RKO (cell line): Measurements from ENCODE around the gene ATG16L1.

Experiments used
- DNase-seq: peaks from one replicate; pipeline ENCODE4 v3.0.0-alpha.2; 2016; ENCODE audit warnings: low spot score

ATG16L1 gene

DNA sequence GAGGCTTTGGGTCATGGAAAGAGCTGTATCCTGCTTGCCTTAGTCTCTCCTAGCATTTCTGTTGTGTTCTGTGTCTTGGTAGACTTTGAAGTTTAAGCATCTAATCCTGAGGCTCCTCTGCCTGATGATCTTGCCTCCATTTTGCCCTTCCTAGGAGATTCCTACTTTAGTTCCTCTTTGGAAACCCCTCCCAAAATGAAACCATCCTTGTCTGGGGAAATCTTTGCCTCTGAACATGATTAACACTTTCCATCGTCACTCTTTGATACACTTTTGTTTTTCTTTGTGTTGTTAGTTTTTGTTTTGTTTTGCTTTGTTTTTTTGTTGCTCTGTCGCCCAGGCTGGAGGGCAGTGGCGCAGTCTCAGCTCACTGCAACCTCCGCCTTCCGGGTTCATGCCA is 9.2 kb downstream of the ATG16L1 start:
- DNase-seq: no peak

DNA sequence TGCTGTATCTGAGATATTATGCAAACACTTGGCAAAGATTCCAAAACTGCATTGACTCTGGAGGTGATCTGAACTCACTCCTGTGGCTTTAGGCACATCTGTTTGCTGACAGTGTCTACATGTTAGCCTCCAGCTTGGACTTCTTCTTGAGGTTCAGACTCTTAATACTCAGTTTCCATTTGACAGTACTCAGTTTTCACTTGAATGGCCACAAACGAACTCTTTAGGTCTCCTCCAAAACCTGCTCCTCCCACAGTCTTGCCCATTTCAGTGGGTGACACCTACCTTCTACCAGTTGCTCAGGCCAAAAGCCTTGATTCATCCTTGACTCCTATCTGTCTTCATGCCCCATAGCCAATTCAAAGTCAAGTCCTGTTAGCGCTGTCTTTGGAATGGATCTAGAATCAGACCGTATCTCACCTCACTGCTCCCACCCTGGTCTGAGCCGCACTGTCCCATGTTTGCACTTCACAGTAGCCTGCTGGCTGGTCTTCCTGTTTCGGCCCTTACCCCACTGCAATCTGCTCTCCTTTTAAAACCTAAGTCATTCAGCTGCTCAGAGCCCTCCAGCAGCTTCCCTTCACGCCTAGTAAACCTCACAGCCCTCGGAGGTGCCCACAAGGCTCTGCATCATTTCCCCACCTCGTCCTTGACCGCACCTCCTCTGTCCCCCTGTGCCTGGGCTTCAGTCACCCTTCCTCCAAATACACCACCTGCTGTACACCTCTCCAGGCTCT is 10.5 kb downstream of the ATG16L1 start:
- no peak for DNase-seq

DNA sequence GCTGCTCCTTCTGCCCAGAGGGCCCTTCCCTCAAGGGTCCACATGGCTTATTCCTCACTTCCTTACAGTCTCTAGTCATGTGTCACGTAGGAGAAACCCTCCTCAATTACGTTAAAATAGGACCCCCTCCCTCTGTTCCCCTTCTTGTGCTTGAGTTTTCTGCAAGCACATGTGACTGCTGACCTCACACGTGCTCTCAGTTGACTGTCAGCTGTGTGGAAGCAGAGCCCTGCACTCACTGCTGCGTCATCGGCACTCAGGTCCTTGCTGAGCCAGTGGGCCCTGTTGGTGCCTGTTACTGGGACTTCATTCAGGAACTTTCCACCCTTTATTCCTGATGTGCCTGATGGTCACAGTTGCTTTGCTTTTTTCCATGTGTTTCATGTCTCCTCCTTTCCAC is 11.1 kb downstream of the ATG16L1 start:
- DNase-seq: no peak

DNA sequence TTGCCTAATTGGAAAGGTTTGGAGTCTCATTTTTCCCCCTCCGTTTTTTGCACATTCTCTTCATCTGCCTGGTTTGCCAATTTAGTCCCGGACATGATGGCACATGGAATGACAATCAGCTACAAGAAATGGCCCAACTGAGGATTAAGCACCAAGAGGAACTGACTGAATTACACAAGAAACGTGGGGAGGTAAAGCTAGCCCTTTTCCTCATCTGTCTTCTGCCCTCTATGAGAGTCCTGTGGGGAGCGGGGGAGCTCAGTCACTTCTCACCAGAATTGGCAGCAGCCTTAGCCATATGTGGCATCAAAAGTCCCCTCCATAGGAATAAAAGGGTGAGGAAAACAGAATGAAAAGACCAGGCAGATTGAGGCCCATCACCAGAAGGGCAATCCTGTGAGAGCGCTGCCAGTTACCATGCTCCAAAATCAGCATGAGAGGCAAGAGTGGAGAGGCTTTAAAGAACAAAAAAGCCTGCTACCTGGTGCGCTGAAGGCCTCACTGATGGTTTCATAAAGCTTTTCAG is 11.6 kb downstream of the ATG16L1 start:
- no peak for DNase-seq

DNA sequence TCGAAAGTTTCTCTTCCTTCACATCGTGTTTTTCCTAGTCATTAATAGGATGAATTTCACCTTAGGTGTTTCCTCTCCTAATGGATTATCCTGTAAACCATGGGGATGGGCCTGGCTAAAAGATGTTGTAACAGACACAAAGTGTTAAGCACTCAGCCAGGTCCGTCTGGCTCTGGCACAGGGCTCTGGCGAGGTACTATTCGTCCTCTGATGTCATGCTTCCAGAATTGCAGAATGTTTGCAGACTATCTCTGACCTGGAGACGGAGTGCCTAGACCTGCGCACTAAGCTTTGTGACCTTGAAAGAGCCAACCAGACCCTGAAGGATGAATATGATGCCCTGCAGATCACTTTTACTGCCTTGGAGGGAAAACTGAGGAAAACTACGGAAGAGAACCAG is 13.2 kb downstream of the ATG16L1 start:
- DNase-seq: no peak

DNA sequence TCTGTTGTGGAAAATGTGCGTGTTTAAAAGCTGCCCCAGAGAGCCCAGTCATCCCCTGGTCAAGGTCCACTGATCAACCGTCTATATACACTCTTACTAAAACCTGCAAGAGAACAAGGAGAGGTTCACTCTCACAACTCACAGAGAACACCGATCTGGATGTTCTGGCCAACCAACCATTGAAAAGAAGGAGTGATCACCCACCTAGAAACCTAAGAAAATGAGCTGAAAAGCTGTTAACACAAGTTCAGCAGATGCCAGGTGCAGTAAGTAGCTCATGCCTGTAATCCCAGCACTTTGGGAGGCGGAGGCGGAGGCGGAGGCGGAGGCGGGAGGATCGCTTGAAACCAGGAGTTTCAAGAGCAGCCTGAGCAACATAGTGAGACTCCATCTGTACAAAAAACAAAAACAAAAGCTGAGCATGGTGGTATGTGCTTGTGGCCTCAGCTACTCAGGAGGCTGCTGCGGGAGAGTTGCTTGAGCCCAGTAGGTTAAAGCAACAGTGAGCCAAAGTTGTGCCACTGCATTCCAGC is 14.5 kb downstream of the ATG16L1 start:
- DNase-seq: no peak

DNA sequence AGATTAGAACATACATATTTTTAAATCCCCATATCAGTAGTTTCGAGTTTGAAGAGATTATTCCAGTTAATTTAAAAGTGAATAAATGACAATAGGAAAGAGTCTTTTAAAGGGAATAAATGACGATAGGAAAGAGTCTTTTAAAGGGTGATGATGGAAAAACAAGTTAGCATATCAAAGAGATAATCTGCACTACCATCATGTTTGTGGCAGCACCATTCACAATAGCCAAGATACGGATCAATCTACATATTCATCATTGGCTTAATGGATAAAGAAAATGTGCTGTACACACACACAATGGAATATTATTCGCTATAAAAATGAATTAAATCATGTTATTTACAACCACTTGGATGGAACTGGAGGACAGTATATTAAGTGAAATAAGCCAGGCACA is 15.0 kb downstream of the ATG16L1 start:
- DNase-seq: no peak

DNA sequence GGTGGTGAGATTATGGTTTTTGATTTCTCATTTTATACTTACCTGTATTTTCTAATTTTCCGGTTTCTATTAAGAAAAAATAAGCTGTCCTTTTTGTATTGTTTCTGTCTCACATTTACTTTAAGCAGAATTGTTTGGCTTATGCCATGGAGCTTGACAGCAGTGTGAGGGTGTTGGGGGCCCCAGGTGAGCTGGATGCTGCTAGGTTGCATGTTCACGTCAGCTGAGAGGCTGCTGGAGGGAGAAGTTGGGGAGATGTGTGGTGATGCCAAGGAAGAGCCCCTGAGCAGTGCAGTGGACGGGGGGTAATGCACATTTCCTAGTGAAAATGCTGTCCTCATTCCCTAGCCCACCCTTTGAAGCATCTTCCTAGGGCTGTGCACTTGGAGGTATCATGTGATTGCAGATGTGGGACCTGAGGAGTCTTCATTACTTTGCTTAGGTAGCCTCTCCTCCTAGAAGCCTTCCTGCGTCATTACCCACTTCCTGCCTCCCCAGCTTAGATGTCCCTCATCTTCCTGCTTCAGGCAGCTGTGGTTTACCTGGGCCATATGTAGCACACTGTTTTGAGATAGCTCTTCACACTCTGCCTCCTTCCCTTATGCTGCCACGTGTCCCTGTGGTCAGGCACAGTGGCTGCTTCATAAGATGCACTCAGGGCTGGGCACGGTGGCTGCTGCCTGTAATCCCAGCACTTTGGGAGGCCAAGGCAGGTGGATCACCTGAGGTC is 16.2 kb downstream of the ATG16L1 start:
- DNase-seq: no peak

DNA sequence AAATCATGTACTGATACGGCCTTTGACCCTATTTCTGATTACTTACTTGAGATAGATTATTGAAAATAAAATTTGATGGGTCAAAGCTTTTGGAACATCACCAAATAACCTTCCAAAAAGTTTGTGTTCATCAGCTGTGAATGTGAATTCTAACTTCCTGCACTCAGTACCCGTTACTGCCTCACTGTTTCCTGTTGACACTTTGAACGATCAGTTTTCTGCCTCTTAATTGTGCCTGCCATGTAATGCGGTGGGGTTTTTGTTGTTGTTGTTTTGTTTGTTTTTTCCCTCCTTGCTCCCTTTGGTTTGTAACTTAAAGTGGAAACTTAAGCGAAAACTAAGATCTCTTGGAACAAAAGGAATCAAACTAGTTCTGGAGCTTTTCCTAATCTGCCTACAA is 18.9 kb downstream of the ATG16L1 start:
- no peak for DNase-seq

DNA sequence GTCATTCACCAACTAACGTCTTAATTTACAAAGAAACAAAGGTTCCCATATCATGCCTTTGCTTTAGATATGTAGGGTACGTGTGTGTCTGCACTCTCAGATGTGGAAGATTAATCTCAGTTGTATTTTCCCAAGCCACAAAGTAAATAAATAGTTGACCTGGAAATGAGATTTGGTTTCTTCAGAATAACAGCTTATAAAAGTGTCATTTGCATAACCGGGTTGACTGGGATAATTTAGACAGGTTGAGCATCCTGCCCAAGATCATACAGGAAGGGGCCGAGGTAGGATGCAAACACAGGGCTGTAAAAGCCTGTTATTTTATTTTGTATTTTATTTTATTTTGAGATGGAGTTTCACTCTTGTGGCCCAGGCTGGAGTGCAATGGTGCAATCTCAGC is 19.5 kb downstream of the ATG16L1 start:
- no peak for DNase-seq

DNA sequence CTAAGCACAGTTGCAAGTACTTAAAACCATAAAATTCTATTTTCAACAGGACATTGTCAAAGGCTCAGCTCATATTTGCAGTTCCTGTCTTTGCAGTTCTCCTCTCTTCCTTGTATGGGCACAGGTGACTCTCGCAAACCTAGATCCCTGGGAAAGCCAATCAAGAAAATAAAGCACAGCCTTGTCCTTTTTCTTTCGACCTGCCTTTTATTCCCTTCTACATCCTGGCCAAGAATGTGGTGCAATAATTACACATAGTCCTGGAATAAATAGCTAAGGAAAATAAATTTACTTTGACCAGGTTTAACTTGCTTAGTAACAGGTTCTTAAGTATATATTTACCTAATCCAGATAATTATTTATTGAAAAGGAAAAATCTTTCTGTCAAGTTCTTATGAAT is 20.2 kb downstream of the ATG16L1 start:
- no peak for DNase-seq

DNA sequence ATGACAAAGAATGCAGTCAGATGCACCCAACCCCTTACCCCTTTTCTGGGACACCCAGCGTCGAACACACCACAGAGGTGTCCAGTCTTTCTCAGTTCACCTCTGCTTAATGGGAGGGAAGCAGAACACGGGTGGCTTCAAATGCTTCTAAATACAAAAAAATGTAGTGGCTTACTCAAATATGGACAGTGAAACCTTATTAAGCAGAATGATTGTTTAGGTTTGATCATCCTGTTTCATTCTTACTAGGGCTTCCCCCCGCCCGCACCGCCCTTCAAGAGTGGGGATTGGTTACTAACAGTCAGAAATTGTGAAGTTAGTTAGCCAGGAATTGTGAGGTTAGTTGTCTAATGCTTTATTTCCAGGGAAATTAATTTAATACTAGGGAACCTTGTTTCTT is 21.6 kb downstream of the ATG16L1 start:
- DNase-seq: no peak

DNA sequence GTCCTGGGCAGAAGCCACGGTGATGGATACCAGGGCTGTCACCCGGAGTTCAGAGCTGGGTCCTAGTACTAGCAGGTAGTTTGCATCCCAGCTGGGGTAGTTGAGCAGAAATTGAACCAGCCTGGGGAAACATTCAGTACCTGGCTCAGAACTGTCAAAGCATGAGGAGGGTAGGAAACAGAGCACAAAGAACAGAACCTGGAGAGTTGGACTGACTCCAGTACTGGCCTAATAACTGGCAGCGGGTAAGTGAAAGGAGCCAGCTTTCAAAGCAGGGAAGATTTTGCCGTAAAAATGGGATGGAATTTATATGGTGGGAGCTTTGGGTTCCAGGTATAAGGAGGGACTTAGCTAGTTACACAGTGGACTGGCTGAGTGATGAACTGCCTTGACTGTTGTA is 23.8 kb downstream of the ATG16L1 start:
- no peak for DNase-seq

DNA sequence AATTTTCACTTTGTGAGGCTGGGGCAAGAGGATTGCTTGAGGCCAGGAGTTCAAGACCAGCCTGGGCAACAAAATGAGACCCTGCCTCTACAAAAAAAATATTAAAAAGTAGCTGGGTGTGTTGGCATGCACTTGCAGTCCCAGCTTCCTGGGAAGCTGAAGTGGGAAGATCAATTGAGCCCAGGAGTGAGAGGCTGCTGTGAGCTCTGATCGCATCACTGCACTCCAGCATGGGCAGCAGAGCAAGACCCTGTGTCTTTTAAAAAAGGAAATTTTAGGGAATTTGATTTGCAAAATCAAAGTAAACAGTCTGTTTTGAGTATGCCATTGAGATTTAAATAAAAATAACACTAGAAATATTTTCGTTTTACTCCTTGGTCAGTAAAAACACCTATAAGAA is 27.4 kb downstream of the ATG16L1 start:
- no peak for DNase-seq

DNA sequence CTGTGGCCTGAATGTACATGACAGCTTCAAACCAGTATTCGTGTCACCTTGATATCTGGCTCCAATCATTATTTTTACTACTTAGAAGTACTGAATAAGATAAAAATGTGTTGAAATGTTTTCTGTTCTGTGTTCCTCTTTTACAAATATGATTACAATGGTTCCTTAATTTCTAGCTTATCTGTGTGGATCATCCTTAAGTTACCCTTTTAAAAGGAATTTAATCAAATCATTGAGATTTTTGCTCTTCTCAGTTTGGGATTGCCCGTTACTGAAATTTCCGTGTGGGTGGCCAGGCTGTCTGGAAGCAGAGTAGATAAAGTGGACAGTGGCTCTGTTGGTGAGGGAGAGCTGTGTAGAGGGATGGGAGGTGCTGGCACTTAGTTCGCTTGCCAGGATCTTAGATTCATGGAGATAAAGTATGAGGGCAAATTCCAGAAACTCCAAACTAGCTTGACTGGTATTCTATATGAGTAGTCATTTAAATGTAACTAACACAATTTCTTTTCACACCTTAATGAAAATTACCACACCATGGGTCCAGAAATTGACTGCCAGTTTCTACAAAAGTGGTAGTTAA is 28.7 kb downstream of the ATG16L1 start:
- DNase-seq: no peak

DNA sequence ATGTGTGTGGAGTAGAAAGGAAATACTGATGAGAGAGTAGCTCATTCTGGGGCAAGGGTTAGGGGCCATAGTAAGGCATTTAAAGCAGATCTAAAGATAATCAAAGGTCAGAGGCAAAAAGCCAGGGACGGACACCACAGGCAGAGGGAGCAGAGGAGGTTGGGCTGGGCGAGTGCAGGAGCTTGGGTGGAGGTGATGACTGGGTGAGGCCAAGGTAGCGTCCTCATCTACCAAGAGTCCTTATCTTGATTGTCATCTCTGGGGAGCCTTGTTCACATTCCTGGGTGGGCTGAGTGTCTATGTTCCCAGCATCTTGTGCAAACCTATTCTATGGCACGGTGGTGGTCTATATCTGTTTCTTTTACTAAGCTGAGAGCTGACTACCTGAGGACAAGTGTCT is 30.1 kb downstream of the ATG16L1 start:
- no peak for DNase-seq

DNA sequence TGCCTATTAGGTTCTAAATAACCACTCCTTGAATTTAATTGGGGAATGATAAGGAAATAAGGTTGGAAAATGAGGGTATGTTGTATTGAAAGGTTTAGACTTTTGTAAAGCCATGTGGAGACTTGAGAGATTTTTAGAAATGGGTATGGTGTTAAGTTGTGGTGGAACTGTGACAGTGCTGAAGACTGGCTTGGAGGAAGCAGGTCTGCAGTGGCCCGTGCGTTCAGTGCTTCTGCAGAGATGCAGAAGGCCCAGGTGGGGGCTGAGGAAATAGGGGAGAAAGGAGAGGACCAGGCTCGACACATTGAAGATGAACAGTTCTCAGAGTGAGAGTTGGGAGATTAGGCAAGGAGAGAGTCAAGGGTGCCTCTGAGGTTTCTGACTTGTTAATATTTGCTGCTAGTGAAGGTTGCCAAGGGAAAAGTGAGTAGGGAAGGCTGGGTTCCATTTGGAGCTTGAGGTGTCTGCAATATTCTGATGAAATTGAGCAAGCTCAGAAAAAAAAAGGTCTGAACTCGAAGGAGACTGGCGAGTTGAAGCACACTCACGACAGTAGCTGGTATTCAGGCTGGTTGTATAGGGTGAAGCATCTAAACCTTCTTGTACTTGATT is 30.6 kb downstream of the ATG16L1 start:
- no peak for DNase-seq

DNA sequence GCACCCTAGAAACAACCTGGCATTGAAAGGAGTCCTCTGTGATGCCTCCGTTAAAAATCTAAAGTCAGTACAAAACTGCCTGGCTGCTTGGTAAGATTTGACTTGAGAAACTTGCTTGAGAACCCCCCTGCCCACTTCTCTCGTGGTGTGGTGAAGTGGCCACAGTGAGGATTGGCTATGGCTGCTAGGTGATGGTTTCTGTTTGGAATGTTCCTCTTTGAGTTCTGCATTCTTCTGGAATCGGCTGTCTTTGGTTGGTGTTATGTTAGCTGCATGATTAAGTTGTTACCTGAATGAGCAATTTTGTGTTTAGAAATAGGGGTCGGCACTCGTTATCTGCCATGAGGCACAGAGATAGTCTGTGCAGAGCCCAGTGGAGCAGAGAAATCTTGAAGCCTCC is 34.4 kb downstream of the ATG16L1 start:
- no peak for DNase-seq

DNA sequence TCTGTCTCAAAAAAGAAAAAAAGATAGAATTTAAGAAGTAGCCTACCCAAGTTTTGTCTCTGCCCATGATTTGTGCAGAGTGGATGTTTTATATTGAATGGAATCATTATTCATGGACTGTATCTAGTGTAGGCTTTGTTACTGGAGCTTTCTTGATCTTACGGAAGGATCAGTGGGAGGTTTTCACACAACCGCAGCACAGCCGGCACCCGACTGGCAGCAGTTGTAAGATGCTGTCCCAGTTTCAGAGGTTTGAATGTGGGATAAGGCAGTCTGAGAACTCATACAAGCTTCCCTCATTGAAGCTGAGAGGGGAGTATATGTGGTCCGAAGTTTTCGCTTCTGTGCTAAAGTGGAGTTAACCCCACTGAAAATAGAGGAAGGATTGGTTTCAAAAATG is 36.4 kb downstream of the ATG16L1 start:
- DNase-seq: no peak

DNA sequence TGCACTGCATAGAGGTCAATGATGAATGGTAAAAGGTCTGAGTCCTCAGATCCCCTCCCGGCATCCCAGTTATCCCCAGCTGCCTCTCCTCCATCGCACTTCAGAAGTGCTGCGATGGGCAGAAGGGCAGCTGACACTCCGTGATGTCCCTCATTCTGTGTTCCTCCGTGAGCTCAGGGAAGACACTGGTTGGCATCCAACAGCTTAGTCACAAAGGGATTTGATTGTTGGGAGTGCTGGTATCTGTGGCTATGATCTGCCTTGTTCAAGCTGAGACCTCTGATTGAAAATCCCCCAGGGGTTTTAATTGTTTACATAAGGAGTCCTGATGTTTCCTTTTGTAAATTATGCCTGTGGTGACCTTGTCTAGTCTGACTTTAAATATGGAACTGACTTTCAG is 37.2 kb downstream of the ATG16L1 start:
- no peak for DNase-seq

DNA sequence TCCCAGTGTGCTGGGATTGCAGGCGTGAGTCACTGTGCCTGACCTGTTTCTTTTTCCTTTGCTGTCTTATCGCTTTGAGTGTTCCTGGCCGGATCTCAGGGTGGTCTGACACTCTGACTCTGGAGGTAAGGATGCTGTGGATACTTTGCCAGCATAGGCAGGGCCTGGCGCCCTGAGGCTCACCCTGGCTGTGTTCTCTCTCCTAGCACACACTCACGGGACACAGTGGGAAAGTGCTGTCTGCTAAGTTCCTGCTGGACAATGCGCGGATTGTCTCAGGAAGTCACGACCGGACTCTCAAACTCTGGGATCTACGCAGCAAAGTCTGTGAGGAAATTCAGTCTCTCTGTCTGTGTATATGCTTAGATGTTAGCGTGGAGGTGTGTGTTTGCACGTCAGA is 38.2 kb downstream of the ATG16L1 start:
- DNase-seq: no peak

DNA sequence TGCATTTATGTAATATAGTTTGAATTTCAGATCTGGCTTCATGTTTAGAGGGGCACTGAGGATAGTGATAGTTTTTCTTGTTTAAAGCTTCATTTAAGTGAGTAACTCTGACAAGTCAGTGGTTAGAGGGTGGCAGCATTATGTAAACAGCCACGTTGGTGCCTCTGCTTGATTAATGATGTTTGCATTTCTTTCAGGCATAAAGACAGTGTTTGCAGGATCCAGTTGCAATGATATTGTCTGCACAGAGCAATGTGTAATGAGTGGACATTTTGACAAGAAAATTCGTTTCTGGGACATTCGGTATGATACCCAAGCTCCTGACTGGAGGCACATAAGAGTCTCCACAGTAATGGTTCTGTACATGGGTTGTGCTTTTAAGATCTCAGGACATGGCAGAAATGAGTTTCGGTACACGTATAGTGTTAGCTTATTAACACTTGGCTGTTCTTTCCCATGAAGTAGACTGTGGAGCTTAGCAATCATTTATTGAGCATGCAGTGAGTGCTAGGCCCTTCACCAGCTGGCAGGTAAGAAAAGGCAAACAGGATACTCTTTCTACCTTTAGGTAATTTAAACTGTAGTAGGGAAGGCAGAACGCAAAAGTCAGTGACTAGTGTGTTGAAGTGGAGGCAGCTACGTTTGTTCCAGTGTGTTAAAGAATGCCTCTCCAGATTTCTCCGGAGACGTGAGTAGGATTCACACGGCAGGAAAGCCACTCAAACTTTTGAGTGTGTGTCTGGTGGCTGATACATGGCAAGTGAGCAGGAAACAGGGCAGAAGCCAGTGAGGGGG is 38.8 kb downstream of the ATG16L1 start:
- DNase-seq: no peak
